ENCODE measurements around the gene MAEA.
"Not testable (repeated sequence)": the region's sequence is repeated elsewhere in the genome, so short reads cannot be mapped to it uniquely, and the experiment has no call there.

MAEA gene

GRCh38 chr4:1367230-1367935, 77.7 kb downstream of the MAEA start:
- DNase-seq (ENCODE audit: low spot score), result no peak

GRCh38 chr4:1367936-1368289, 78.2 kb downstream of the MAEA start:
- DNase-seq (ENCODE audit: low spot score), result no peak

GRCh38 chr4:1368421-1369090, 78.9 kb downstream of the MAEA start:
- no peak for DNase-seq (ENCODE audit: low spot score)

- no peak for DNase-seq (ENCODE audit: low spot score)
These were observed 79.4 kb downstream of the MAEA start for GRCh38 chr4:1369091-1369450.

GRCh38 chr4:1369479-1370079, 79.9 kb downstream of the MAEA start:
- no peak for DNase-seq (ENCODE audit: low spot score)

- DNase-seq (ENCODE audit: low spot score), result no peak
These were observed 80.8 kb downstream of the MAEA start for GRCh38 chr4:1370321-1371124.

- no peak for DNase-seq (ENCODE audit: low spot score)
These were observed 81.8 kb downstream of the MAEA start for GRCh38 chr4:1371176-1372165.

- not testable (repeated sequence) for DNase-seq (ENCODE audit: low spot score)
These were observed 82.9 kb downstream of the MAEA start for GRCh38 chr4:1372576-1372975.

- DNase-seq (ENCODE audit: low spot score), result no peak
These were observed 84.4 kb downstream of the MAEA start for GRCh38 chr4:1373892-1374705.

- DNase-seq (ENCODE audit: low spot score), result no peak
These were observed 85.0 kb downstream of the MAEA start for GRCh38 chr4:1374706-1375045.

- no peak for DNase-seq (ENCODE audit: low spot score)
These were observed 85.5 kb downstream of the MAEA start for GRCh38 chr4:1375051-1375721.

DNA sequence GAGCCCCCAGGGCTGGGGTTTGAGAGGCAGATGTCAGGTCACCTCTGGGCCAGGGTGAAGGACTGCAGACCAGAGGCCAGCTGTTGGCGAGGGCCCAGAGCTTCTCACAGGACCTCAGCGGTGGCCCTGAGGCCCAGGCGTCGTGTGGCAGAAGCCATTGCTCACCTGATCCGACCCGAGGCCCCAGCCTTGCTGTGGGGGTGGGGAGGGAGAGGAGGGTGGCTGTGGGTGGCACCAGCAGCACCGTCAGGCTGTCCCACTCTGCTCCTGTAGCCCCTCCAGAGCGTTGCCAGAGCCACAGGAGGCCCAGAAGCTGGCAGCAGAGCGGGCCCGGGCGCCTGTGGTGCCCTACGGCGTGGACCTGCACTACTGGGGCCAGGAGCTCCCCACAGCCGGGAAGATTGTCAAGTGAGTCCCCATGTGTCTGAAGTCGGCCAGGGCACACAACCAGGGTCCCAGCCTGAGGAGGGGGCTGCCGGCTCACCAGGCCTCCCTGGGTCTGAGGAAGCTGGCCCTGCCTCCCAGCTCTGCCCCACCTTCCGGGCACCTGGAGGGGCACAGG, 86.2 kb downstream of the MAEA start:
- DNase-seq (ENCODE audit: low spot score), result no peak

GRCh38 chr4:1376391-1376840, 86.7 kb downstream of the MAEA start:
- no peak for DNase-seq (ENCODE audit: low spot score)

DNA sequence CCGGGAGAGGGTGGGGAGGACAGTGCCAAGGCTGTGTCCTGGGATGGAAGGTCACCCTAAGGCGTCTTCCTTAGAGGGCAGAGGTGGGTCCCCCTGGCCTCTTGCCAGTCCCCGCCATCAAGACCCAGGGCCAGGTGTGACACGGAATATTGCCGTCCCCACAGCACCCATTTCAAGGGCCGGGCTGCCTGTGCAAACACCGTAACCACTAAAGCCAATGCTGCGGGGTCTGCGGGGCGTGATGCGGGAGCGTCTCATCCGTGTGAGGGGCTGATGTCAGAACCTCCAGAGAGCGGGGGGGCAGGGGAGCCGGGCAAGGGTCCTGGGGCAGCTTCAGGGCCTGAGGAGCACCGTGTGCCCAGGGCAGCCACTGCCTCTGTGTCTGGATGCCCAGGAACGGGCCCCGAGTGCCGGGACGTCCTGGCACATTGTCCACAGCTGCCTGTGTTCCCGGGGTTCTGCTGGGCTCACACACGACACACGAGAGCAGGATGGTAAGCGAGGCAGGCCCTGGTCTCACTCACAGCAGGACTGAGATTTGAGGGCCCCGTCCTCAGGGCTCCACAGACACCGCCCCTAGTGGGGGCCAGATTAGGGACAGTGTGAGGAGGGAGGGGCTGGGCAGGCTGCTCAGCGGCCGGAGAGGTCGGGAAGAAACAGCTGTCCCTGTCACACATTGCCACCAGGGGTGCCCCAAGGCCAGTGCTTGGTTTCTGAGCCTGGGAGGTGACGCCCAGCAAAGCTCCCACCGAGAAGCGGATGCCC, 87.3 kb downstream of the MAEA start:
- DNase-seq (ENCODE audit: low spot score), result no peak

- DNase-seq (ENCODE audit: low spot score), result no peak
These were observed 88.0 kb downstream of the MAEA start for GRCh38 chr4:1377606-1378261.

- no peak for DNase-seq (ENCODE audit: low spot score)
These were observed 89.0 kb downstream of the MAEA start for GRCh38 chr4:1378559-1379231.

DNA sequence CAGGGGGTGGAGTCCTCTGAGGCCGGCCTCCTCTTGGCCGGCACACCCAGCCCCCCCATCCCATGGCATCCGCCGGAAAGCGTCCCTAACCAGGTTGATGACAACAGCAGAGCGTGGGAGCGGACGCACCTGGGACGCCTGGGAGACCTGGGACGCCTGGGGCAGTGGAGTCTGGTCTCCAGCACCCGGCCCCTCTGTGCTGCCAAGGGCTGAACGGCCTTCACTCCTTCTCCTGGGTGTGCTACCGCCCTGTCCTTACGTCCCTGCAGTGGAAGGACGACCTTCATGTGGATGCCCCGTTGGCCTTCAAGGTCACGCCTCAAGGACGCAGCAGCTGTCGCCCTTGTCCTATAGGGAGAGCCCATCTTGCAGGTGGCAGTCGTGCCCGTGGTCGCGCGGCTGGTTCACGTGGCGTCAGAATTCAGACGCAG, 89.7 kb downstream of the MAEA start:
- DNase-seq (ENCODE audit: low spot score), result no peak

GRCh38 chr4:1379801-1380331, 90.2 kb downstream of the MAEA start:
- no peak for DNase-seq (ENCODE audit: low spot score)

All from Ammon's horn (tissue), 1 donor.